Endothelial cell of umbilical vein (primary cell): Measurements from ENCODE around the gene RAD9B. TPM values are rescaled to one million over a fixed set of nuclear protein-coding genes. Genes with fewer than 3 reads are reported as not detected.

Experiments used
- BruUV-seq: library from RNA; stranded (reverse); fragments of 400-500 nt; replicated peaks from 2 replicates; lab custom pipeline; 2021; lab: Mats Ljungman, UMichigan
- CTCF ChIA-PET: fragments of 300-600, 350-600 bp; sonication (Branson Sonifier 250); formaldehyde crosslinking; loops from one replicate; lab custom pipeline; 2021; ENCODE audit warnings: antibody characterized with exemption, inconsistent platforms; lab: Charles Lee
- POLR2A ChIA-PET: fragments of 300-600, 350-600 bp; sonication (Branson Sonifier 250); formaldehyde crosslinking; loops from one replicate; lab custom pipeline; 2021; ENCODE audit warnings: antibody characterized with exemption, inconsistent platforms; lab: Charles Lee
- DNase-seq: peaks from one replicate; pipeline ENCODE4 v3.0.0-alpha.2; 2011; ENCODE audit warnings: low read depth, low spot score
- FAIRE-seq: peaks from 2 replicates; lab custom pipeline; 2011; peaks lifted over from hg19 to GRCh38; lab: Jason Lieb, UNC
- H2AFZ ChIP-seq: 2 replicates; pipeline ENCODE4 v1.6.0; 2012; ENCODE audit warnings: low read depth, low read length, control low read depth, inconsistent platforms
- H3K27ac ChIP-seq: 2 replicates; pipeline ENCODE4 v1.5.1; 2011; ENCODE audit warnings: low read depth, mild to moderate bottlenecking, control low read depth, low read length, moderate library complexity; ENCODE audit not compliant: insufficient read depth
- H3K27me3 ChIP-seq, 2 experiments: 2 replicates each; pipeline versions ENCODE4 v1.6.0 to v1.6.1; 2011; ENCODE audit warnings: low read length in 2 of 2, mixed read lengths in 1 of 2; ENCODE audit not compliant: control insufficient read depth in 2 of 2, insufficient read depth in 2 of 2
- H3K36me3 ChIP-seq, 2 experiments: 2 replicates in 1 of 2; 3 replicates in 1 of 2; pipeline ENCODE4 v1.5.1; 2011; ENCODE audit warnings: low read length in 2 of 2, mild to moderate bottlenecking in 1 of 2, moderate library complexity in 1 of 2; ENCODE audit not compliant: control insufficient read depth in 2 of 2, insufficient read depth in 2 of 2; ENCODE audit errors: extremely low read depth in 1 of 2
- H3K4me1 ChIP-seq: 3 replicates; pipeline ENCODE4 v1.5.1; 2011; ENCODE audit warnings: mild to moderate bottlenecking, low read length; ENCODE audit not compliant: control insufficient read depth, insufficient read depth; ENCODE audit errors: extremely low read depth
- H3K4me2 ChIP-seq: 2 replicates; pipeline ENCODE4 v1.6.1; 2011; ENCODE audit warnings: low read length, control low read depth, mixed read lengths; ENCODE audit not compliant: insufficient read depth
- H3K4me3 ChIP-seq, 3 experiments: fragments of 200-600 bp in 1 of 3; sonication (generic), shearing (Covaris generic) in 1 of 3; replicated peaks in 1 of 3; 2 replicates each; pipeline ENCODE4 v1.5.1; 2011 to 2016; ENCODE audit warnings: control low read depth in 3 of 3, low read length in 3 of 3, mild to moderate bottlenecking in 2 of 3, inconsistent platforms in 1 of 3, low read depth in 1 of 3, moderate library complexity in 1 of 3; ENCODE audit not compliant: insufficient read depth in 1 of 3
- H3K79me2 ChIP-seq: 2 replicates; pipeline ENCODE4 v1.6.0; 2012; ENCODE audit warnings: low read length, inconsistent platforms; ENCODE audit not compliant: control insufficient read depth, insufficient read depth
- H3K9ac ChIP-seq: replicated peaks from 2 replicates; pipeline ENCODE3; 2011; ENCODE audit warnings: low read length, control low read depth; ENCODE audit not compliant: insufficient read depth; ENCODE audit errors: extremely low read depth
- H3K9me1 ChIP-seq: replicated peaks from 3 replicates; pipeline ENCODE4 v1.6.0; 2011; ENCODE audit warnings: mild to moderate bottlenecking, low read length; ENCODE audit not compliant: control insufficient read depth, insufficient read depth; ENCODE audit errors: extremely low read depth
- H3K9me3 ChIP-seq: replicated peaks from 2 replicates; pipeline ENCODE4 v1.5.1; 2012; ENCODE audit warnings: low read length, inconsistent platforms; ENCODE audit not compliant: control insufficient read depth, insufficient read depth
- H4K20me1 ChIP-seq: replicated peaks from 2 replicates; pipeline ENCODE3; 2011; ENCODE audit warnings: mild to moderate bottlenecking, low read length; ENCODE audit not compliant: control insufficient read depth, insufficient read depth; ENCODE audit errors: extremely low read depth
- CTCF ChIP-seq, 2 donors: IDR thresholded peaks; 1 replicate in 1 of 2; 2 replicates in 1 of 2; pipeline ENCODE4 v1.5.1; 2011; ENCODE audit warnings: low read length in 2 of 2, mild to moderate bottlenecking in 2 of 2, moderate library complexity in 2 of 2, control low read depth in 1 of 2, inconsistent platforms in 1 of 2, low read depth in 1 of 2; ENCODE audit not compliant: insufficient read depth in 1 of 2; ENCODE audit errors: extremely low read depth in 1 of 2
- EZH2 ChIP-seq: IDR thresholded peaks from 2 replicates; pipeline ENCODE4 v1.6.1; 2012; ENCODE audit warnings: borderline replicate concordance, low read depth, mild to moderate bottlenecking, moderate library complexity, low read length, inconsistent platforms; ENCODE audit not compliant: severe bottlenecking
- FOS ChIP-seq: IDR thresholded peaks from 2 replicates; pipeline ENCODE4 v1.6.1; 2011; ENCODE audit warnings: mild to moderate bottlenecking, low read length, moderate library complexity, borderline replicate concordance; ENCODE audit not compliant: insufficient read depth
- GATA2 ChIP-seq: IDR thresholded peaks from 2 replicates; pipeline ENCODE4 v1.7.0; 2011; ENCODE audit warnings: low read depth, mild to moderate bottlenecking, moderate library complexity, mixed read lengths, low read length; ENCODE audit not compliant: insufficient read length, insufficient read depth
- JUN ChIP-seq: IDR thresholded peaks from 2 replicates; pipeline ENCODE4 v1.6.1; 2011; ENCODE audit warnings: borderline replicate concordance, low read depth; ENCODE audit not compliant: insufficient read length, insufficient read depth
- MAX ChIP-seq: IDR thresholded peaks from 2 replicates; pipeline ENCODE4 v1.6.1; 2011; ENCODE audit not compliant: insufficient read depth, insufficient read length
- MYC ChIP-seq: IDR thresholded peaks from one replicate; pipeline ENCODE4 v1.6.1; 2011; ENCODE audit warnings: mild to moderate bottlenecking, low read depth, low read length
- POLR2A ChIP-seq: IDR thresholded peaks from 2 replicates; pipeline ENCODE4 v1.6.1; 2012; ENCODE audit warnings: low read depth, mild to moderate bottlenecking, control low read depth, low read length
- POLR2AphosphoS5 ChIP-seq: IDR thresholded peaks from 2 replicates; pipeline ENCODE4 v1.6.1; 2012; ENCODE audit warnings: low read depth, mild to moderate bottlenecking, control low read depth, low read length, moderate library complexity; ENCODE audit not compliant: insufficient read depth
- dilution Hi-C: fragments of 300-500 bp; cut with MboI; formaldehyde crosslinking; loops from one replicate; pipeline ENCODE4 v1.15.0; 2019; ENCODE audit warnings: low sequenced_read_pairs; ENCODE audit not compliant: extremely low pct_ligation_motif_present
- intact Hi-C: fragments of 100-400 bp; cut with micrococcal nuclease; formaldehyde crosslinking; loops from one replicate; pipeline ENCODE4 v1.10.0; 2022
- polyA plus RNA-seq, 4 experiments: library from polyadenylated mRNA; depleted of rRNA in 3 of 4; stranded (reverse) in 3 of 4; unstranded in 1 of 4; fragments of >200 nt; gene quantifications; 2 replicates each; pipeline versions ENCODE4 v1.2.1 to v1.2.3, GENCODE V29; 2011 to 2012; ENCODE audit warnings: missing spikeins in 1 of 4
- total RNA-seq: library from RNA; stranded (reverse); gene quantifications from 2 replicates; pipeline ENCODE4 v1.2.3, GENCODE V29; 2021

The RAD9B gene
- total and polyA plus RNA-seq, 2 donors (not counting 3 experiments of a cell fraction or from before 2014, with no cell fraction given): 0.11 to 0.15 TPM

GRCh38 chr12:110466791-110467190, 35.3 kb upstream of the RAD9B start:
- H3K4me3 ChIP-seq: no peak overlapping the region
- no peaks in the 10 kb centered on the region for H3K9me3 ChIP-seq
- BruUV-seq: no TSS peak
- no peak for DNase-seq
- FAIRE-seq: no peak
- H3K9ac ChIP-seq: peak overlapping the region; percentile 86
- H3K36me3 ChIP-seq: peaks cover 2% of the 10 kb centered on the region in 2 experiments
- H3K4me1 ChIP-seq: peaks cover 13% of the 10 kb centered on the region
- H3K4me2 ChIP-seq: peak overlapping the region; percentile 97
- H2AFZ ChIP-seq: no peak overlapping the region
- CTCF ChIA-PET: interaction anchor here (3.8 kb wide), 1 partner anchor 135 kb away, joined by 99 read pairs; no protein-coding TSS in a partner anchor
- no peaks in the 10 kb centered on the region for H4K20me1 ChIP-seq
- H3K79me2 ChIP-seq: peaks cover 22% of the 10 kb centered on the region
- no peak overlapping the region for H3K27ac ChIP-seq
- TF ChIP-seq MYC: no peak
- TF ChIP-seq GATA2: no peak
- no peak for TF ChIP-seq EZH2
- TF ChIP-seq MAX: no peak
- TF ChIP-seq CTCF (IDR thresholded peaks at IDR 0.05; ENCODE audit: extremely low read depth in 1 of 2, insufficient read depth in 1 of 2, low read depth in 1 of 2, low read length in 2 of 2): no peak
- TF ChIP-seq FOS: no peak
- TF ChIP-seq POLR2AphosphoS5: no peak
- TF ChIP-seq POLR2A: no peak
- TF ChIP-seq JUN: no peak
- H3K9me1 ChIP-seq: no peaks in the 10 kb centered on the region
- intact Hi-C loops: loop anchor here (5.0 kb wide), 1 partner anchor 116 kb away; the partner anchor contains the start of gene PPTC7
- no peaks in the 10 kb centered on the region for H3K27me3 ChIP-seq
- dilution Hi-C loops: no loop called here
- POLR2A ChIA-PET: no interaction called here
